ENCODE measurements around the gene ZCCHC13.
"Not testable (repeated sequence)": the region's sequence is repeated elsewhere in the genome, so short reads cannot be mapped to it uniquely, and the experiment has no call there.

Gene ZCCHC13

GRCh38 chrX:74304016-74304415 is at the start of gene ZCCHC13:
Gene ZCCHC13 (plus strand): TSS chrX:74304180. CDS start chrX:74304267, 87 bp downstream.
- in situ Hi-C loops (cut with HindIII; ENCODE audit: low sequenced_read_pairs) = no loop called here

GRCh38 chrX:74258111-74258510 is 45.9 kb upstream of the ZCCHC13 start:
- in situ Hi-C loops (cut with HindIII; ENCODE audit: low sequenced_read_pairs) = not testable (repeated sequence)

- in situ Hi-C loops (cut with HindIII; ENCODE audit: low sequenced_read_pairs) = no loop called here
Observed at GRCh38 chrX:74259885-74260491, 44.0 kb upstream of the ZCCHC13 start.

GRCh38 chrX:74262452-74263209 is 41.3 kb upstream of the ZCCHC13 start:
- in situ Hi-C loops (cut with HindIII; ENCODE audit: low sequenced_read_pairs) = no loop called here

- in situ Hi-C loops (cut with HindIII; ENCODE audit: low sequenced_read_pairs) = no loop called here
Observed at GRCh38 chrX:74270393-74270792, 33.6 kb upstream of the ZCCHC13 start.

- in situ Hi-C loops (cut with HindIII; ENCODE audit: low sequenced_read_pairs) = no loop called here
Observed at GRCh38 chrX:74272230-74272629, 31.8 kb upstream of the ZCCHC13 start.

GRCh38 chrX:74274516-74274915 is 29.5 kb upstream of the ZCCHC13 start:
- in situ Hi-C loops (cut with HindIII; ENCODE audit: low sequenced_read_pairs) = no loop called here

GRCh38 chrX:74277320-74277719 is 26.7 kb upstream of the ZCCHC13 start:
- in situ Hi-C loops (cut with HindIII; ENCODE audit: low sequenced_read_pairs) = no loop called here

GRCh38 chrX:74277846-74278245 is 26.1 kb upstream of the ZCCHC13 start:
- in situ Hi-C loops (cut with HindIII; ENCODE audit: low sequenced_read_pairs) = no loop called here

- in situ Hi-C loops (cut with HindIII; ENCODE audit: low sequenced_read_pairs) = no loop called here
Observed at GRCh38 chrX:74280759-74281158, 23.2 kb upstream of the ZCCHC13 start.

- in situ Hi-C loops (cut with HindIII; ENCODE audit: low sequenced_read_pairs) = no loop called here
Observed at GRCh38 chrX:74284391-74284952, 19.5 kb upstream of the ZCCHC13 start.

GRCh38 chrX:74286950-74287740 is 16.8 kb upstream of the ZCCHC13 start:
- in situ Hi-C loops (cut with HindIII; ENCODE audit: low sequenced_read_pairs) = no loop called here

- in situ Hi-C loops (cut with HindIII; ENCODE audit: low sequenced_read_pairs) = no loop called here
Observed at GRCh38 chrX:74291577-74291963, 12.4 kb upstream of the ZCCHC13 start.

GRCh38 chrX:74291964-74292807 is 11.8 kb upstream of the ZCCHC13 start:
- in situ Hi-C loops (cut with HindIII; ENCODE audit: low sequenced_read_pairs) = no loop called here

GRCh38 chrX:74292808-74293123 is 11.2 kb upstream of the ZCCHC13 start:
- in situ Hi-C loops (cut with HindIII; ENCODE audit: low sequenced_read_pairs) = no loop called here

GRCh38 chrX:74293343-74293946 is 10.5 kb upstream of the ZCCHC13 start:
- in situ Hi-C loops (cut with HindIII; ENCODE audit: low sequenced_read_pairs) = no loop called here

GRCh38 chrX:74295101-74295500 is 8.9 kb upstream of the ZCCHC13 start:
- in situ Hi-C loops (cut with HindIII; ENCODE audit: low sequenced_read_pairs) = no loop called here

- in situ Hi-C loops (cut with HindIII; ENCODE audit: low sequenced_read_pairs) = no loop called here
Observed at GRCh38 chrX:74297766-74298165, 6.2 kb upstream of the ZCCHC13 start.

GRCh38 chrX:74300869-74301268 is 3.1 kb upstream of the ZCCHC13 start:
- in situ Hi-C loops (cut with HindIII; ENCODE audit: low sequenced_read_pairs) = no loop called here

- in situ Hi-C loops (cut with HindIII; ENCODE audit: low sequenced_read_pairs) = no loop called here
Observed at GRCh38 chrX:74318672-74319071, 14.7 kb downstream of the ZCCHC13 start.

Measured in endothelial cell of hepatic sinusoid (primary cell).